Testis (tissue), 3 donors: ENCODE data around the gene TTC5. TPM values are rescaled to one million over a fixed set of nuclear protein-coding genes. Genes with fewer than 3 reads are reported as not detected.

Source experiments
- DNase-seq: peaks from one replicate; pipeline ENCODE4 v3.0.0-alpha.2; 2019
- H3K27ac ChIP-seq, 2 donors: fragments of 200-600 bp; sonication (generic); one replicate each; pipeline ENCODE4 v1.5.1; 2019
- H3K27me3 ChIP-seq: fragments of 200-600 bp; sonication (generic); one replicate; pipeline ENCODE4 v1.5.1; 2019
- H3K36me3 ChIP-seq: fragments of 200-600 bp; sonication (generic); one replicate; pipeline ENCODE4 v1.5.1; 2017; ENCODE audit warnings: low read depth; ENCODE audit errors: missing control alignments
- H3K4me1 ChIP-seq: fragments of 200-600 bp; sonication (generic); one replicate; pipeline ENCODE4 v1.5.1; 2019
- H3K4me3 ChIP-seq, 2 donors: fragments of 200-600 bp; sonication (generic); one replicate each; pipeline ENCODE4 v1.5.1; 2017 to 2019
- H3K9me3 ChIP-seq: fragments of 200-600 bp; sonication (generic); one replicate; pipeline ENCODE4 v1.5.1; 2017
- CTCF ChIP-seq, 3 experiments: fragments of 450-650 bp in 2 of 3; fragments of 200-600 bp in 1 of 3; sonication (generic) in 1 of 3; IDR thresholded peaks; one replicate each; pipeline ENCODE4 v1.5.1; 2016 to 2019; ENCODE audit warnings: antibody characterized with exemption in 3 of 3, mild to moderate bottlenecking in 2 of 3, moderate library complexity in 1 of 3
- POLR2A ChIP-seq: fragments of 450-650 bp; IDR thresholded peaks from one replicate; pipeline ENCODE4 v1.6.1; 2017; ENCODE audit warnings: antibody characterized with exemption, mild to moderate bottlenecking, moderate library complexity
- WGBS, 2 donors: methylation state at CpG; one replicate each; pipeline ENCODE4 v1.1.5; 2018; 5-methylcytosine and 5-hydroxymethylcytosine counted together
- intact Hi-C: fragments of 100-400 bp; cut with DNase I; formaldehyde crosslinking; loops from one replicate; pipeline ENCODE4 v1.15.1; 2023; ENCODE audit warnings: low total_unique reads
- polyA plus RNA-seq: library from polyadenylated mRNA; stranded (reverse); fragments of 350-450 nt; fragmentation: Illumina TruSeq; extraction: RNeasy Lipid Tissue Mini Kit (QIAGEN cat#74804); gene quantifications from one replicate; pipeline ENCODE4 v1.2.3, GENCODE V29; 2014; ENCODE audit warnings: low read depth, low replicate concordance; ENCODE audit not compliant: insufficient read depth
- small RNA-seq, 2 donors: library from RNA; depleted of rRNA; stranded (forward); fragments of <200 nt; gene quantifications; one replicate each; pipeline ENCODE3, GENCODE V24; 2016
- total RNA-seq, 2 donors: library from RNA; depleted of rRNA; stranded (reverse); fragments of >200 nt; gene quantifications; one replicate each; pipeline ENCODE4 v1.2.3, GENCODE V29; 2016

TTC5 gene
- total and polyA plus RNA-seq, 3 donors from 2014 or later: 20.4 to 36.6 (median 23.6) TPM

GRCh38 chr14:20247646-20248246 is 58.0 kb downstream of the TTC5 start:
- Histone ChIP-seq H3K9me3 (no peaks in the 10 kb centered on the region), H3K27ac (no peak overlapping the region), H3K27me3 (no peaks in the 10 kb centered on the region), H3K4me3 (no peak overlapping the region), H3K4me1 (no peaks in the 10 kb centered on the region), H3K36me3 (no peaks in the 10 kb centered on the region)
- intact Hi-C loops: no loop called here
- no peak for TF ChIP-seq POLR2A
- TF ChIP-seq CTCF (IDR thresholded peaks at IDR 0.05): no peak
- WGBS, 2 donors: 65 to 68% methylated on average over 3 of the region's 3 CpGs
- DNase-seq: no peak

Small RNAs within 50 kb of the gene (small RNA-seq; reads per million reads assigned to genes)
- 0 to 0.09 reads per million in 2 donors for gene SNORA79B
- 363 to 555 reads per million in 2 donors for gene SNORD126

Other genes starting within 250 kb of the TTC5 start
- gene OR4L1, start 245.9 kb downstream of the TTC5 start, total RNA-seq: not detected
- gene OR4L1, start 245.9 kb downstream of the TTC5 start, polyA plus RNA-seq: not detected
- gene OR4K17, start 195.2 kb downstream of the TTC5 start, total RNA-seq: under 1 TPM; 0.06 to 0.08 TPM
- gene OR4K17, start 195.2 kb downstream of the TTC5 start, polyA plus RNA-seq: not detected
- not detected for gene OR4N5, start 167.1 kb downstream of the TTC5 start, total RNA-seq
- not detected for gene OR4N5, start 167.1 kb downstream of the TTC5 start, polyA plus RNA-seq
- gene OR11G2, start 115.1 kb downstream of the TTC5 start, total RNA-seq: not detected
- gene OR11G2, start 115.1 kb downstream of the TTC5 start, polyA plus RNA-seq: not detected
- not detected for gene OR11H6, start 82.2 kb downstream of the TTC5 start, total RNA-seq
- not detected for gene OR11H6, start 82.2 kb downstream of the TTC5 start, polyA plus RNA-seq
- gene OR11H7, start 77.0 kb downstream of the TTC5 start, total RNA-seq: not detected
- not detected for gene OR11H7, start 77.0 kb downstream of the TTC5 start, polyA plus RNA-seq
- under 1 TPM in 1 of 2 donors, not detected in 1; 0.19 TPM for gene OR11H4, start 66.7 kb downstream of the TTC5 start, total RNA-seq
- not detected for gene OR11H4, start 66.7 kb downstream of the TTC5 start, polyA plus RNA-seq
- gene CCNB1IP1, start 27.3 kb upstream of the TTC5 start, total RNA-seq: 10 to 100 TPM; 38.7 to 46.7 TPM
- gene CCNB1IP1, start 27.3 kb upstream of the TTC5 start, polyA plus RNA-seq: 46.0 TPM
- 10 to 100 TPM; 38.1 to 50.7 TPM for gene PARP2, start 37.7 kb upstream of the TTC5 start, total RNA-seq
- 40.0 TPM for gene PARP2, start 37.7 kb upstream of the TTC5 start, polyA plus RNA-seq
- gene TEP1, start 107.5 kb upstream of the TTC5 start, total RNA-seq: 10 to 100 TPM; 16.5 to 19.1 TPM
- 11.6 TPM for gene TEP1, start 107.5 kb upstream of the TTC5 start, polyA plus RNA-seq
- 1 to 10 TPM; 1.2 to 1.6 TPM for gene KLHL33, start 130.2 kb upstream of the TTC5 start, total RNA-seq
- gene KLHL33, start 130.2 kb upstream of the TTC5 start, polyA plus RNA-seq: 0.67 TPM
- 10 to 100 TPM; 47.2 to 58.8 TPM for gene OSGEP, start 148.9 kb upstream of the TTC5 start, total RNA-seq
- 19.9 TPM for gene OSGEP, start 148.9 kb upstream of the TTC5 start, polyA plus RNA-seq
- 10 to 100 TPM; 56.7 to 76.2 TPM for gene APEX1, start 149.3 kb upstream of the TTC5 start, total RNA-seq
- gene APEX1, start 149.3 kb upstream of the TTC5 start, polyA plus RNA-seq: 67.8 TPM
- 10 to 100 TPM; 33.4 to 38.8 TPM for gene PIP4P1, start 155.5 kb upstream of the TTC5 start, total RNA-seq
- 50.8 TPM for gene PIP4P1, start 155.5 kb upstream of the TTC5 start, polyA plus RNA-seq
- gene PNP, start 163.5 kb upstream of the TTC5 start, total RNA-seq: 10 to 100 TPM; 13.6 to 21.8 TPM
- 18.9 TPM for gene PNP, start 163.5 kb upstream of the TTC5 start, polyA plus RNA-seq
- not detected for gene RNASE10, start 199.6 kb upstream of the TTC5 start, total RNA-seq
- 1.2 TPM for gene RNASE10, start 199.6 kb upstream of the TTC5 start, polyA plus RNA-seq